GM06990 (cell line): ENCODE results near the gene BTNL9.
A peak's percentile ranks its signal among the peaks of the same experiment; 100 is the strongest.
"Not testable (repeated sequence)": the region's sequence is repeated elsewhere in the genome, so short reads cannot be mapped to it uniquely, and the experiment has no call there.

Experiments used
- DNase-seq: peaks from one replicate; pipeline ENCODE4 v3.0.0-alpha.2; 2011; ENCODE audit not compliant: insufficient read length; ENCODE audit errors: extremely low read depth
- H3K27me3 ChIP-seq: replicated peaks from 2 replicates; pipeline ENCODE4 v1.6.0; 2011; ENCODE audit warnings: low read length; ENCODE audit not compliant: control insufficient read depth, insufficient read depth
- H3K36me3 ChIP-seq: 2 replicates; pipeline ENCODE4 v1.5.1; 2011; ENCODE audit warnings: low read length; ENCODE audit not compliant: control insufficient read depth, insufficient read depth
- H3K4me3 ChIP-seq: replicated peaks from 2 replicates; pipeline ENCODE4 v1.5.1; 2011; ENCODE audit warnings: low read depth, mild to moderate bottlenecking, control low read depth, low read length
- CTCF ChIP-seq: IDR thresholded peaks from 2 replicates; pipeline ENCODE4 v1.5.1; 2011; ENCODE audit warnings: low read length, control low read depth, mild to moderate bottlenecking, inconsistent platforms; ENCODE audit not compliant: insufficient read depth, poor library complexity, severe bottlenecking

The BTNL9 gene

GRCh38 chr5:181086026-181086883 is 46.2 kb downstream of the BTNL9 start:
- no peak for TF ChIP-seq CTCF
- Histone ChIP-seq H3K36me3 (no peaks in the 10 kb centered on the region), H3K27me3 (no peaks in the 10 kb centered on the region; the same call in 1 of the 2 replicates), H3K4me3 (no peak overlapping the region)
- no peak for DNase-seq

GRCh38 chr5:181086884-181087205 is 46.8 kb downstream of the BTNL9 start:
- Histone ChIP-seq H3K36me3 (no peaks in the 10 kb centered on the region), H3K4me3 (no peak overlapping the region), H3K27me3 (no peaks in the 10 kb centered on the region; the same call in 1 of the 2 replicates)
- DNase-seq = no peak
- no peak for TF ChIP-seq CTCF

GRCh38 chr5:181087309-181087708 is 47.2 kb downstream of the BTNL9 start:
- H3K27me3 ChIP-seq = no peaks in the 10 kb centered on the region; the same call in 1 of the 2 replicates
- DNase-seq = no peak
- no peaks in the 10 kb centered on the region for H3K36me3 ChIP-seq
- no peak for TF ChIP-seq CTCF
- H3K4me3 ChIP-seq = no peak overlapping the region

- Histone ChIP-seq H3K4me3 (no peak overlapping the region), H3K36me3 (no peaks in the 10 kb centered on the region), H3K27me3 (no peaks in the 10 kb centered on the region; the same call in 1 of the 2 replicates)
- DNase-seq = no peak
- peak; percentile 39 for TF ChIP-seq CTCF
Measured at GRCh38 chr5:181088289-181088688, 48.2 kb downstream of the BTNL9 start.

GRCh38 chr5:181092428-181092827 is 52.4 kb downstream of the BTNL9 start:
- Histone ChIP-seq H3K27me3 (no peaks in the 10 kb centered on the region), H3K4me3 (no peak overlapping the region), H3K36me3 (no peaks in the 10 kb centered on the region)
- no peak for DNase-seq
- no peak for TF ChIP-seq CTCF

DNA sequence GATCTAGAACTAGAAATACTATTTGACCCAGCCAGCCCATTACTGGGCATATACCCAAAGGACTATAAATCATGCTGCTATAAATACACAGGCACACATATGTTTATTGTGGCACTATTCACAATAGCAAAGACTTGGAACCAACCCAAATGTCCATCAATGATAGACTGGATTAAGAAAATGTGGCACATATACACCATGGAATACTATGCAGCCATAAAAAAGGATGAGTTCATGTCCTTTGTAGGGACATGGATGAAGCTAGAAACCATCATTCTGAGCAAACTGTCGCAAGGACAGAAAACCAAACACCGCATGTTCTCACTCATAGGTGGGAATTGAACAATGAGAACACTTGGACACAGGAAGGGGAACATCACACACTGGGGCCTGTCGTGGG is 55.1 kb downstream of the BTNL9 start:
- not testable (repeated sequence) for H3K4me3 ChIP-seq, H3K27me3 ChIP-seq, H3K36me3 ChIP-seq, DNase-seq

DNA sequence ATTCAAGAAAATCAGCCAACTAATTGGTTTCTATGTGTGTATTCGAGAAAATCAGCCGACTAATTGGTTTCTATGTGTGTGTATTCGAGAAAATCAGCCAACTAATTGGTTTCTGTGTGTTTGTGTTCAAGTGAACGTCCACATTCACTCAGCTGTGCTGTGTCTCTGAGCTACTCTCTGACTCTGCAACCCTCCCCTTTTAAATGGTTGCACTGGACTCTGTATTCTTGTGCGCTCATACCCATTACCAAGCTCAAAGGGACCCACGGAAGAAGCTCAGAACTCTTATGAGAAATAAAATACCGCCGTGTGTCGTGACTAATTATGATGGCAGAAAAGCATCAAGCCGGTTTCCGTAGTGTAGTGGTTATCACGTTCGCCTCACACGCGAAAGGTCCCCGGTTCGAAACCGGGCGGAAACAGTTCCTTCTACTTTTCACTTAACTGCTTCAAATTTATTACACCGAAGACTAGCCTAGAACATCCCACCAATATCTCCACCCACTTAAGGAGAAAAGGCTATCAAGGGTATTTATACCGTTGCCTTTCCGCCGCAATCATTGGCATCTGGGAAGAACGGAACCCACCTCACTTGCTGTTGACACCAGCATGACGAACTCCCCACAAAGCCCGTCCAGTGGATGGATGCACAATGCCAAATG is 56.8 kb downstream of the BTNL9 start:
- not testable (repeated sequence) for DNase-seq, H3K36me3 ChIP-seq, H3K27me3 ChIP-seq, H3K4me3 ChIP-seq

- DNase-seq, H3K27me3 ChIP-seq, H3K4me3 ChIP-seq, H3K36me3 ChIP-seq: not testable (repeated sequence)
Measured at GRCh38 chr5:181097383-181097753, 57.3 kb downstream of the BTNL9 start.
